ENCODE results near the gene SIPA1L2.
"Not testable (repeated sequence)": the region's sequence is repeated elsewhere in the genome, so short reads cannot be mapped to it uniquely, and the experiment has no call there.

SIPA1L2 gene

DNA sequence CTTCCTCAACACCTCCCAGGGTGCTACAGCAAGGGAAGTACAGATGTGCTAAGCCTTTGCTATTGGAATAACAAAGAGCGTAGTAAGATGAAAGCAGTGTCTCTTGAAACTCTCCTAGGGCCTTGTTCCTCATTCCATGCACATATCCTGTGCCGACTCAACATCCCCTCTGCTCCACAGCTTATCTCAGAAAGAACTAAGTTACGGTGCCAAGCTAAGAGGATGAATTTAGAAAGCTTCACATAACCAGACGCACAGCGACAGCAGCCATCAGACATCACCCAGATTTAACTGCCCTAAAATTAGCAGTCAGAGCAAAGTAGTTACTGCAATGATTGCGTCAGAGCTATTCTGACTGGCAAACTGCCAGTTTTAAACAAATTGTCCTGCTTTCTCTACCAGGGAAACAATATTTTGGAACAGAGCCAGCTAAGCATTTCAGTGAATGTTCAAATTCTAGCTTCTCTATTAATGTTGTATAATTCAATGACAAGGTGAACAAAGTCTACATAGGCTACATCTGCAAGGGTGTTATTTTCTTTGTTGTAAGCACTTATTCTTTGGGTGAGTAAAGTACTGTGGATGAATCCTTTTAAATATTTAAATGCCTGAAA lies 9.5 kb downstream of the SIPA1L2 start:
- DNase-seq (ENCODE audit: low read depth in 4 of 4, low spot score in 1 of 4) = no peak

DNA sequence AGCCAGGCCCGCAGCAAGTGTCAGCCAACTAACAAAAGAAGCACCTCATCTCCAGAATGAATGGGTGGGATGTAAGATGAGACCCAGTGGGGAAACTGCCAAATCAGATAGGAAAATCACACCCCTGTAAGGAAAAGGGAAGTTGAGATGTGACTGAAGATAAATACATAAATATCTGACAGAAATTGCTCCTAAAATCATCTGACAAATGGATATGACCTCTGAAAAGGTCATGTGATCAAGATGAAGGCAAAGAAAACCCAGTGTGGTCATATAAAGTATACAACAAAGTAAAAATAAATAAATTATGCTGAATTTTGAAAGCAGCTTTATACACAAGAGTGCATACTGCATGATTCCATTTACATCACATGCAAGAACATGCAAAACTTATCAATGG lies 12.7 kb downstream of the SIPA1L2 start:
- DNase-seq (ENCODE audit: low read depth in 4 of 4, low spot score in 1 of 4) = no peak

DNA sequence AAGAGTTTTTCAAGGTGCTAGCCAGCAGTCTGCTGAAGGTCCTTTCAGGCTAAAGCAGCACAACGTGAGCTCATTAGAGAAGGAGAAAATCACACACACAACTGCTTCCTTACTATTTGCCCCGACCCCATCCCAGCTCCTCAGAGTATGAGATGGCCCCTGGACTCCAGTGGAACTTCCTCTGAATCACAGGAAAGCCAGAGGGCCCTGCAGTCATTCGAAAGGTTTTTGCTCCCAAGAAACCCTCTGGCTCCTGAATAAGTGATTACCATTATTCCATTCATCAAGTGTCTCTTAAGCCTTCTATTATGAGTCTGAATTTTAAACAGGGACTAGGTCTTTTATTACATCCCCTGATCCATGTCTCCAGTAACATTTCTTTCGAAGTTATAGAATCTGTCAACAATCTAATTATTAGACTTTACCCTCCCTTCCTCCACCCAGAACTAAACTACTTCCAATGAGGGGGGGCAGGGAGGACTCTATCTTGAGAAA lies 14.6 kb downstream of the SIPA1L2 start:
- DNase-seq (ENCODE audit: low read depth in 4 of 4, low spot score in 1 of 4) = no peak

DNA sequence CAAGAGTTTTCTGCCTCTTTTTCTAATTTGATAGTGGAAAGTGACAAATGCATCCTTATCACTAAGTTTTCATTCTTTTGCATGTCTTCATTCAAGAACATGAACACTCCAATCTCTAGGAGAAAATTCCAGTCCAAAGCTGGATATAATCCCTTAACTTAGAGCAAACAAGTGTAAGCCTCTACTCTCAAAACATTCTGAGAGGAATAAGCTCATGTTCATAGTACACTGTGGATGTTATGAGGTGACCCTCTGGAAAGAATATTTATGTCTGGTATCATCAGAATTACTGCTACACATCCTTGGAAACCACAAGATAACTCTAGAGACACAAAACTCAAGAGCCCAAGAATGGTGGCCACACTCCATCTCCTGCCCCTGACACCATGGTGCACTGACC lies 15.1 kb downstream of the SIPA1L2 start:
- DNase-seq (ENCODE audit: low read depth in 4 of 4, low spot score in 1 of 4) = no peak

DNA sequence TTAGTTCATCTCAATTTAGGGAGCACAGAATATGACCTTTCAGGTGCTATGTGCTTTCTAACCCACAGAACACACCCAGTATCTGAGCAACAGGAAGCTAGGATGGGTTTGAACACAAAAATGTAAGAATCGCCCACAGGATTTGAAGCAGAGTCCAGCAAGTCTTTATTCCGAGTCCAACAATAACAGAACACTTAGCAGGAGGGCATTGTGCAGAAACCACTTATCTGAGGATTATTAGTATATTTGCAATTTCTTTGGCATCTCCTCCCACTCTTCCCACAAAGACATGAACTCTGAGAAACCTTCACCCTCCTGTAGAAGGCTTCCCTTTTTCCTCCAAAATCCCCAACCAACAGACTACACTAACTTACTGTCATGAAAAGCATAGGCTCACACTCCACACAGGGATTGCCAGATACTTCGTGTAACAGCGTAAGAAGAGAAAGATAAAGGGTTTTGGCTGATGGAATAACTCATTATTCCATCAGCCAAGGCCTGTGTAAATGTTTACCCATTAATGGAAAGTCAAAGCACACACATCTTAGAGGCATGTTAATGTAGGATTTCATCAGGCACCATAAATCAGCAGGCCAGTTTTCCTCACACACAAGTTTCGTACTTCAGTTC lies 16.1 kb downstream of the SIPA1L2 start:
- DNase-seq (ENCODE audit: low read depth in 4 of 4, low spot score in 1 of 4) = no peak

DNA sequence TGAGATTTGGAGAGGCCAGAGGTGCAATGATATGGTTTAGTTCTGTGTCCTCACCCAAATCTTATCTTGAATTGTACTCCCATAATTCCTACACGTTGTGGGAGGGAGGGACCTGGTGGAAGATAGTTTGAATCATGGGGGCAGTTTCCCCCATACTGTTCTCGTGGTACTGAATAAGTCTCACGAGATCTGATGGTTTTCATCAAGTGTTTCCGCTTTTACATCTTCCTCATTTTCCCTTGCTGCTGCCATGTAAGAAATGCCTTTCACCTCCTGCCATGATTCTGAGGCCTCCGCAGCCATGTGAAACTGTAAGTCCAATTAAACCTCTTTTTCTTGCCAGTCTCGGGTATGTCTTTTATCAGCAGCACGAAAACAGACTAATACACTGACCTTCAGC lies 17.1 kb downstream of the SIPA1L2 start:
- not testable (repeated sequence) for DNase-seq (ENCODE audit: low read depth in 4 of 4, low spot score in 1 of 4)

DNA sequence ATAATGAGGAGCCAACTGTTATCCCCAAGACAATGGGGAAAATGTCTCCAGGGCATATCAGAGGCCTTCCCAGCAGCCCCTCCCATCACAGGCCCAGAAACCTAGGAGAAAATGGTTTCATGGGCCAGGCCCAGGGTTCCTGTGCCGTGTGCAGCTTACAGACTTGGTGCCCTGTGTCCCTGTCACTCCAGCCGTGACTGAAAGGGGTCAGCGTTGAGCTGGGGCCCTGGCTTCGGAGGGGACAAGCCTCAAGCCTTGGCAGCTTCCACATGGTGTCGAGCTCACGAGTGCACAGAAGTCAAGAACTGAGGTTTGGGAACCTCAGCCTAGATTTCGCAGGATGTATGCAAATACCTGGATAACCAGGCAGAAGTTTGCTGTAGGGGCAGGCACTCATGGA lies 18.1 kb downstream of the SIPA1L2 start:
- DNase-seq (ENCODE audit: low read depth in 4 of 4, low spot score in 1 of 4) = no peak

DNA sequence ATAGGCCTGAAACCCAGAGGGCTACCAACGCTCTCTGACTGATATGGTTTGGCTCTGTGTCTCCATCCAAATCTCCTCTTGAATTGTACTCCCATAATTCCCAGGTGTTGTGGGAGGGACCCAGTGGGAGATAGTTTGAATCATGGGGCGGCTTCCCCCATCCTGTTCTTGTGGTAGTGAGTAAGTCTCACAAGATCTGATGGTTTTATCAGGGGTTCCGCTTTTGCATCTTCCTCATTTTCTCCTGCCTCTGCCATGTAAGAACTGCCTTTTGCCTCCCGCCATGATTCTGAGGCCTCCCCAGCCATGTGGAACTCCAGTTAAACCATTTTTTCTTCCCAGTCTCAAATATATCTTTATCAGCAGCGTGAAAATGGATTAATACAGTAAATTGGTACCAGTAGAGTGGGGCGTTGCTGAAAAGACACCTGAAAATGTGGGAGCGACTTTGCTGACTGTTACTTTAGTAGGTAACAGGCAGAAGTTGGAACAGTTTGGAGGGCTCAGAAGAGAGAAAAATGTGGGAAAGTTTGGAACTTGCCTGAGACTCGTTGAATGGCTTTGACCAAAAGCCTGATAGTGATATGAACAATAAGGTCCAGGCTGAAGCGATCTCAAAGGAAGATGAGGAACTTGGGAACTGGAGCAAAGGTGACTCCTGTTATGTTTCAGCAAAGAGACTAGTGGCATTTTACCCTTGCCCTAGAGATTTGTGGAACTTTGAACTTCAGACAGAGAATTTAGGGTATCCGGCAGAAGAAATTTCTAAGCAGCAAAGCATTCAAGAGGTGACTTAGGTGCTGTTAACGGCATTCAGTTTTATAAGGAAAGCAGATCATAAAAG lies 18.8 kb downstream of the SIPA1L2 start:
- not testable (repeated sequence) for DNase-seq (ENCODE audit: low read depth in 4 of 4, low spot score in 1 of 4)

DNA sequence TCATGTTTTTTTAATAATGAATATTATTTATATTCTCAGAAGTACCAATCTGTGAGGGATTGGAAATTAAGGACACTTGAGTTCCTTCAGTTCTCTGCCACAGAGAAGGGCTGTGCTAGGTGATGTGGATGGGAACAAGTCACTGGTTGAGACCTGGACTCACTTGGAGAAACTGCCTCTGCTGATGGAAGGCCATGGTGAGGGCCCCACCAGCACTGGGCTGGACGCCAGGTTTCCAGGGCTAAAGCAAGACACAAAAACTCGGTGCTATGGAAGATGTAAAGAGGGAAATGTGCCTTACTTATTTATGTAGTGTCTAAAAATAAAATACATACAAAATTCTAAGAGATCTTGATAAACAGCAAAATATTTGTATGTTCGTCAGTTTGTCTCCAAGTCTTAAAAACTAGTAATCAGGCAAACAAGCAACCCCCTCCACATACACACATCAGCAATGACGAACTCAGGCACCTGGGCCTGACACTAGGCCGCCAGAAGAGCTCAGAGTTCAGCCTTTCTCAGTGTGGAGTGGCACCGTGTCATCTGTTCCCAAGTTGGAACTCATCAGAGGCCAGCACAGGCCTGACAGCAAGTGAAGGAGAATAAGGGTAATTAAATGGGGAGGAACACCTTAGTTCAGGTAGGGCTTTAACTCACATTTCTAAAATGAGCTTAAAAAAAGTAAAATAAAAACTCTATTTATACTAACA lies 19.6 kb downstream of the SIPA1L2 start:
- DNase-seq (ENCODE audit: low read depth in 4 of 4, low spot score in 1 of 4) = no peak

DNA sequence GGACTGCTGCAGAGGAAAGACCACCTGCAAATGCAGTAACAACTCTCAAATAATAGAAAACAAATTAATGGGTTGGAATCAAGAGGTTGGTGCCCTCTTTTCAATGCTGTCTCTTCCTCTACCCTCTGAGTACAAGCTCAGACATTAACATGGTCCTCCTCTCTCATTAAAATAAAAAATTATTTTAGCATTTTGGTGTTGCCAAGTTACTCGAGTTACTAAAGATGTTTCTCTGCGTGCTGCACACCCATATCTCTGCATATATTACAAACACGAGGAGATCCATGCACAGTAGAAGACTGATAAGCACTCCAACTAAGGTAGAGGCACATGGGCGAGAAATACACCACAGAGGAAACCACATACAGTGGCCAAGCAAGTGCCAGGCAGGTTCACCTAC lies 21.5 kb downstream of the SIPA1L2 start:
- no peak for DNase-seq (ENCODE audit: low read depth in 4 of 4, low spot score in 1 of 4)

DNA sequence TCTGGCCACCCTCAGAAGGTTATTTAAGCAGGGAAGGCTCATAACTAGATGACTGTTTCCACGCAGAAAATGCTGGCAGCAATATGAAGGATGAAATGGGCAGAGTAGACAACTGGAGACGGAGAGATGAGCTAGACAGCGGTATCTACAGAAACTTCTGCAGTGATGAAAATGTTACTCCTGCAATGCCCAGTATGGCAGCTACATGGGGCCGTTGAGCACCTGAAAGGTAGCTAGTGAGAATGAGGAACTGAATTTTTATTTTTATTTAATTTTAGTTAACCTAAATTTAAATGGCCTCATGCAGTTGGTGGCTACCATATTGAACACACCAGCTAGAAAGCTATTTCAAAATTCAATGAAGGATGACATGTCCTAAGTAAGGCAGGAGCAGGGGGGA lies 27.3 kb downstream of the SIPA1L2 start:
- DNase-seq (ENCODE audit: low read depth in 4 of 4, low spot score in 1 of 4) = no peak

DNA sequence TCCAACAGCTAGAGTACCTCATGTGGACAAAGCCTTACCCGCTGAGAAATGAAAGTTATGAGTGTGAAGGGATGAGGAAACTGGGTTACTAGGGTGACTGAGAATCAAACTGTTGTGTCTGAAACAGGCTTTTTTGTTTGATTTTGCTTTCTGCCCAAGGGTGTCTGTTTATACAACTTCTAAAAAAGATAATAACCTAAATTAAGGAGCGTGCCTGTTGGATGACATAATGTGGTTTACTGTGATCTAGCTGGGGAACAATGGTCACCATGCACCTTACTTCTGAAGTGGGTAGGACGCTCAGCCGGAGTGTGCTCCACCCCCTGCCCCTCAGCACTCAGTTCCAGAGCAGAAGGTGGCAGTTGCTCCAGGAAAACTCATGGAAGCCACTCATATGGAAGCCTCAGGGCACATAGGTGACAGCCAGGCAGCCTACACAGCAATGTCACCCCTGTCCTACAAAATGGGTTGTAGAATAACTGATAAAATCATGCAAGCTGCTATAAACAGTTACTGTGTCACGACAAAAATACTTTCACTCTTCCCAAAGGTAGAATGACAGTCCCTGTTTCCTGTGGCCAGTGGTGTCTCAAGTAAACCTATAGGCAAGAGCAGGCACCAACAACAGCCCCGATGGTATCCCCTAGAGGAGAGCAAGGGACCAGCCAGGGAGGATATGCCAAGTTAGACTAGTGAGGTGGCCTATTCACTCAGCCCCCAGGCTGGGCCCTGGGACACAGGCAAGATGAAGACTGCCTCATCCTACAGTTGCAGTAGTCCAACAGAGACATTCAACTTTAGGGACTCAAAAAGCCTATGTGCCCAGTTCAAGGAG lies 29.3 kb downstream of the SIPA1L2 start:
- DNase-seq (ENCODE audit: low read depth in 4 of 4, low spot score in 1 of 4) = no peak

DNA sequence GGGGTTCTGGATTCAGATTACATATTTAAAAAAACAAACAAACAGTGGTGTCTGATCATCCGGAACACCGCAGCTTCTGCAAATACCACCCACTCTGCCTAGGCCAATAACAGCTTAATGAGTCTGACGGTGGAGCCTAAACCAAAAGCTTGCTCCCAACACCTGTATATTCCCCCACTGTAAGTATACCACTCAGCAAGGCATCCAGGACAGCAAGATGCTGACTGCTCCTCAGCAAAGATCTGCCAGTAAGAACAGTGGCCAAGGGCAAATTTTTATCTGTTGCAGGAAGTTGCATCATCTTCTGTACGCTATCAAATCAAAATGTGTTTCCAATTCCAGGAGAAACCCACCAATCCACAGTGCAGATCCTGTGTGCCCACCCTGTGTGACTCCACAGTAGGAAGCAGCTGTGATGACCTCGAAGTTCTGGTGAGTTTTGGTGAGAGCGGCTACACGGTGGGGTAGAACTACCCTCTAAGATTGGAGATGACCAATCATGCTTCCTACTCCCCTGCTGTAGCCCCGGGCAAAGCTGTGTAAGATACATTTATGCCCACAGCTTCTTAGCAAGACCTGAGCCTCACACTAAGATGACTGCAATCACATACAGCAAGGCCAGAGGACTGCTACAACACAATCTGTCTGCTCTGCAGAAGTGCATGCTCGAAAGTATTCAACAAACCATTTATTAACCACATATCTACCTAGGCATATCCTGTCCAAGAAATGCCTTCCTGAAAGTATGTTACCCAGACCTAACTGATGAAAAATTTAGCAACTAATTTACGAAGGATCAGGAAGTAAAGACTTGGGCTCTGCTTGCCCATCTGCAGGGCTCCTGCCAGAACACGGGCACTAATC lies 30.5 kb downstream of the SIPA1L2 start:
- no peak for DNase-seq (ENCODE audit: low read depth in 4 of 4, low spot score in 1 of 4)

DNA sequence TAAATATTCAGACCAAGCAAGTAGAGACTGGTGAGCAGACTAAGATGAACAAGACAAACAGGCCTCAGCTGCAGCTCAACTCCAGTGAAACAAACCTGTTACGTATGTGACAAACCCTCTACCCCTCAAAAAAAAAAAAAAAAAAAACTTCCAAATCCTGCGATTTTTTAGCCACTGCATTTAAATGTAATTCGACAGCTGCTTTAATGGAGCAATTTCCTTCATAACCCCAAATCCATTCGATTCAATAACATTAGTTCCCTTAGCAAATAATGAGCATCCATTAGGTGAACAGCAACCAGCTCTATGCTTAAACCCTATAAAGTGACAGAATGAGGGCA lies 31.1 kb downstream of the SIPA1L2 start:
- DNase-seq (ENCODE audit: low read depth in 4 of 4, low spot score in 1 of 4) = no peak

DNA sequence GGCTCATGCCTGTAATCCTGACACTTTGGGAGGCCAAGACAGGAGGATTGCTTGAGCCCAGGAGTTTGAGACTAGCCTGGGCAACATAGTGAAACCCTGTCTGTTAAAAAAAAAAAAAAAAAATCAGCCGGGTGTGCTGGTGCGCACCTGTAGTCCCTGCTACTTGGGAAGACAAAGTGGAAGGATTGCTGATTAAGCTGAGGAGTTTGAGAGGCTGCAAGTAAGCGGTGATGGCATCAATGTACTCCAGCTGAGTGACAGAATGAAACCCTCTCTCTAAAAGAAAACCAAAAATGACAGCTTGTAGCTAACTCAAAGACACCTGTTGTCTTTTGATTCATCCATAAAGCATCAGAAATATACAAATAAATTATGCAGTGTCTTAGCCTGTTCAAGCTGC lies 31.8 kb downstream of the SIPA1L2 start:
- DNase-seq (ENCODE audit: low read depth in 4 of 4, low spot score in 1 of 4) = no peak

DNA sequence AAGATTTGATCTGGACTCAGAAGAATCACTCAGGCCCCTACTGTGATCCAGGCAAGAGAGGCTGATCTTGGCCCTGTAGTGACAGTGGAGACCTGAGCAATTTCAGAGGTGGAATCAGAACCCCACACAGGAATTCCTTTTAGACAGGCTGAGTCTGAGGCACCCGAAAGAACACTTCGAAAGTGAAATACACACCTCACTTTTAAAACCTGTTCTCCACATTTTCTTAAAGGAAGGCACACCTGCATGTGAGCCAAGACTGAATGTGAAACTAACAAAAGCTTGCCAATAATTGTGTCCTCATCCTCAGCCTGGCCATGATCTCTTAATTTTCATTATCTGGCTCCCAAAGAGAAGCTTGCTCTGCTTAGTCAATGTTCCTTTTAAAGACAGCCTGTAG lies 32.2 kb downstream of the SIPA1L2 start:
- no peak for DNase-seq (ENCODE audit: low read depth in 4 of 4, low spot score in 1 of 4)

DNA sequence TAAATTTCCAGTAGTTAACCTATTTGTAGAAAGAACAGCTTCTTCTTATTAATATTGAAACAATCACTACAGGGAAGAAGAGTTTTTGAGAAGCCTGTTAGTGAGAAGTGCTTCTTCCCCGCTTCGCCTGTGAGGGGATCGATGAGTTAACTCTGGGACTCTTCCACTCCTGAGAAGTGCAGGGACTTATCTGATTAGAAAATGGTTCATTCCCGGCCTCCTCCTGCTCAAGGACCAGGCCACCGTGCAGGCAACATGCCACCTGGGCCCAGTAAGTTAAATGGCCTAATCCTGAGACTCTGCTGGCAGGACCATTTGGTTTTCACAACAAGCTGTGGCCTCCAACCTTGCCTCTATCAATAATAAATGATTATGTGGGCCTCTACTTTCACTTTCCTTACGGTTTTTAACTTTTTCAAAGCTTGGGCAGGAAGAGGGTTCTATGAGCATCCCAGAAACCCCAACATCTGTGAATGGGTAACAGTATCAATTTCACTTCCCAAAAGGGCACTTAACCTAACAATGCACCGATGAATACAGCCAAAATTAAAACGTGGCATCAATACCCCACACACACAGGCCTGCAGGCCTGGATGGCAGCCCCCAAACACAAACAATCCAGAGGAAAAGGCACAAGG lies 33.1 kb downstream of the SIPA1L2 start:
- DNase-seq (ENCODE audit: low read depth in 4 of 4, low spot score in 1 of 4) = no peak

DNA sequence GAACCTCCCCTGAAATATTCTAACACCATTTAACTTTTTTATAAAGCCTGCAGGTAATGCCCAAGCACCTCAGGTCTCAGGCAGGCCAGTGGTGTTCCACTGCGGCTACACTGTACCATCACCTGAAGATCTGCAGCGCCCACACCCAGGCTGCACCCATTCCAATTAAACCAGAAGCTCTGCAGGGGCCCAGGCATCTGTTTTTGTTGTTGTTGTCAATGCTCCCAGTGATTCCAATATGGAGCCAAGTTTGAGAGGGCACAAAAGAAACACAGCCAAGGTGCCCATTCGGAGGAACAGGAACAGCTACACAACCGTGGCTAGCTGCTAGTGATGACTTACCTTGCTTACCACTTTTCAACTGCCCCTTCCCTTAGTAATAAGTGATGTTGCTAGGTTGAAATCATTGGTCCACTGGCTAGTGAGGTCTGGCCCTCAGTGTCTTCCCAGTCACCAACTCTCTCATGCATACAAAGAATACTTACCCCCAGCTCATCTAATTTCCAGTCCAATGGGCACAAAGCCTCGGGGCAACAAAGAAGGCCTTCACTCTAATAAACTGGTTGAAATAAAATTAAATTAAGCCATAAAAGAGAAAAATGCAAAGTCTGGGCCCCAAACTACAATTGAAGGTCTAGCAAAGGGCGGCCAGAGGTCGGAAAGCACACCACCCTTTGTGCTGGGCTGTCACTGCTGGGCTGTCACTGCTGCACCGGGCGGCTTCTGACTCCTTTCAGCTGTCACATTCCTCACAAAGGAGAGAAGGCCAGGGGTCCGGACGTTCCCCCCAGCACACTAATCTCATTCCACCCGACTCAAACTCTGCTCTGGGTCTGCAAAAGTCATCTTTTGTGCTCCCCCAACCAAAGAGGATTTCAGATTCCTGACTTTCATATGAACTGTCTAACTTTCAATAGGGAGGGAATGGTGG lies 34.9 kb downstream of the SIPA1L2 start:
- DNase-seq (ENCODE audit: low read depth in 4 of 4, low spot score in 1 of 4) = no peak
